Right lobe of liver (tissue), 4 donors: ENCODE data around the gene C22orf42.
"Not testable (repeated sequence)": the region's sequence is repeated elsewhere in the genome, so short reads cannot be mapped to it uniquely, and the experiment has no call there.

Experiments used
- CTCF ChIP-seq, 4 donors: fragments of 200-600 bp in 3 of 4; fragments of 450-650 bp in 1 of 4; IDR thresholded peaks; one replicate each; pipeline versions ENCODE4 v1.5.1 to v1.8.0; 2016 to 2022; ENCODE audit warnings: antibody characterized with exemption in 4 of 4, mild to moderate bottlenecking in 2 of 4
- POLR2A ChIP-seq: fragments of 450-650 bp; IDR thresholded peaks from one replicate; pipeline ENCODE4 v1.6.1; 2017; ENCODE audit warnings: antibody characterized with exemption, mild to moderate bottlenecking
- donor health status: DM: no; HTN: no; CAD: no.
- donor health status: DM: no; HTN: no; CAD: no.
- donor health status: DM: no; HTN: yes; CAD: no.

GRCh38 chr22:32154727-32155126 lies 4.4 kb downstream of the C22orf42 start:
- not testable (repeated sequence) for TF ChIP-seq CTCF (IDR thresholded peaks at IDR 0.05); POLR2A
